ACC112 (cell line): ENCODE measurements around the gene SLC13A2.

ENCODE experiments used
- H2AFZ ChIP-seq: fragments of 200-600 bp; sonication (generic); one replicate; pipeline ENCODE4 v1.6.0; 2017; ENCODE audit warnings: antibody characterized with exemption, low read length; ENCODE audit not compliant: unreplicated experiment
- H3K27ac ChIP-seq: fragments of 200-600 bp; sonication (generic); 2 replicates; pipeline ENCODE4 v1.5.1; 2014; ENCODE audit warnings: low read depth, mild to moderate bottlenecking, antibody characterized with exemption, low read length, moderate library complexity
- H3K27me3 ChIP-seq: fragments of 200-600 bp; sonication (generic); 2 replicates; pipeline ENCODE4 v1.6.1; 2014; ENCODE audit warnings: mild to moderate bottlenecking, antibody characterized with exemption, low read length, moderate library complexity, mixed read lengths; ENCODE audit not compliant: insufficient read depth
- H3K36me3 ChIP-seq: fragments of 200-600 bp; sonication (generic); 2 replicates; pipeline ENCODE4 v1.6.1; 2016; ENCODE audit warnings: mild to moderate bottlenecking, antibody characterized with exemption, low read length, moderate library complexity, mixed read lengths; ENCODE audit not compliant: insufficient read depth
- H3K4me1 ChIP-seq: fragments of 200-600 bp; sonication (generic); one replicate; pipeline ENCODE4 v1.6.1; 2016; ENCODE audit warnings: low read length, mixed read lengths; ENCODE audit not compliant: insufficient read depth, unreplicated experiment, control insufficient read depth
- H3K4me3 ChIP-seq: fragments of 200-600 bp; sonication (generic); 2 replicates; pipeline ENCODE4 v1.5.1; 2014; ENCODE audit warnings: mild to moderate bottlenecking, low read depth, low read length
- H3K79me2 ChIP-seq: fragments of 200-600 bp; sonication (generic); one replicate; pipeline ENCODE4 v1.6.0; 2016; ENCODE audit warnings: low read length; ENCODE audit not compliant: control insufficient read depth, unreplicated experiment, insufficient read depth

SLC13A2 gene

DNA sequence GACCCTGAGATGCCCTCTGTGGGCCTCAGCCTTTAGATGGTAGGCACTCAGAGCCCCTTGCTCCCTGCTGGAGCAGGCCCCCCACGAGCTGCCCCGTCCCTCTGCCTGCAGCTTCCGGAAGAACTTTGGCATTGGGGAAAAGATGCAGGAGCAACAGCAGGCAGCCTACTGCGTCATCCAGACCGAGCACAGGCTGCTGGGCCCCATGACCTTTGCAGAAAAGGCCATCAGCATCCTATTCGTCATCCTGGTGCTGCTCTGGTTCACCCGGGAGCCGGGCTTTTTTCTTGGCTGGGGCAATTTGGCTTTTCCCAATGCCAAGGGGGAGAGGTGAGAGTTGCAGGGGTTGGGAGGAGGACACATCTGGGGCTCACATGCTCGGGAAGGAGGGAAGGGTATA, 20.0 kb downstream of the SLC13A2 start:
- Histone ChIP-seq H3K79me2 (no peaks in the 10 kb centered on the region), H3K27me3 (no peaks in the 10 kb centered on the region), H3K4me3 (no peak overlapping the region), H2AFZ (no peak overlapping the region), H3K4me1 (no peaks in the 10 kb centered on the region), H3K27ac (no peak overlapping the region), H3K36me3 (no peaks in the 10 kb centered on the region)

DNA sequence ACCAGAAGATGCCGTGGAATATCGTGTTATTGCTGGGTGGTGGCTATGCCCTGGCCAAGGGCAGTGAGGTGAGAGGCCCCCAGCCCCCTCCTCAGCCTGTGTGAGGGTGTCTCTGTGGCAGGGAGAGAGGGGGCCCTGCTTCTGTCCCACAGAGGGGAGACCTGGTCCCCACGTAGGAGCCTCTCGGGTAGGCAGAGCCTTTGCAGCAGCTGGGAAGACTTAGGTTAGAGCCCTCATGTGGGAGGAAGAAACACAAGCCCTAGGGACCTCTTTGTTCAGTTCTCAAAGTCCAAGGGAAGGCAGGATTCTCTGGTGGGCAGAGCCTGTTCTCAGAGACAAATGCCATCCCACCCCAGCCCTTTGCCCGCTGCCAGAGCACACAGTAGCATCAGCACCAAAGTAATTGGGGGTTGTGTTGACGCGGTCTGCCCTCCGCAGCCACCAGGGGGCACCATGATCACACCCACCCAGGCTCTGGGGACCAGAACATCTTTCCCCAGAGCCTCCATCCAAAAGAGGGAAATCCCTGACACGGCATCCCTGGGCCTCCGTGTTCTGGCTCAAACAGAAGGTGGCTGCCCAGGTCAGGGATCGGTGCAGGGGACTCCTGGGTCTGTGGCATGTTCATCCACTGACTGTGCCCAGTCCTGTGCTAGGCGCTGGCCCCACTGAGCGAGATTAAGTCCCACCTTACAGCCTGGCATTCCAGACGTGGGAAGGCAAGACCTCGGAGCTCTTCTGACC, 21.2 kb downstream of the SLC13A2 start:
- Histone ChIP-seq H3K4me1 (no peaks in the 10 kb centered on the region), H3K27ac (no peak overlapping the region), H2AFZ (no peak overlapping the region), H3K4me3 (no peak overlapping the region), H3K36me3 (no peaks in the 10 kb centered on the region), H3K79me2 (no peaks in the 10 kb centered on the region), H3K27me3 (no peaks in the 10 kb centered on the region)

DNA sequence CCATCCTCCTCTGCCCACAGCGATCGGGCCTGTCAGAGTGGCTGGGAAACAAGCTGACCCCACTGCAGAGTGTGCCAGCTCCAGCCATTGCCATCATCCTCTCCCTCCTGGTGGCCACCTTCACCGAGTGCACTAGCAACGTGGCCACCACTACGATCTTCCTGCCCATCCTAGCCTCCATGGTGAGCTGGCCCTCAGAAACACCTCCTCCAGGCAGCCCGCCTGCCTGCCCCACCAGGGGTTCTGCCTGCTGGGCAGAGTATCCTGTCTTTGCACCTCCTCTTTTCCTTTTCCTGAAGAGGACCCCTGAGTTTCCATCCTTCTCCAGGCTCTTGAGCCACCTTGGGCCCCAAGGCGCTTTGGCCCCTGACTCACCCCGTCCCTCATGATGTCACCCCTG, 22.2 kb downstream of the SLC13A2 start:
- no peak overlapping the region for H3K4me3 ChIP-seq
- H3K27me3 ChIP-seq: no peaks in the 10 kb centered on the region
- no peak overlapping the region for H3K27ac ChIP-seq
- no peaks in the 10 kb centered on the region for H3K4me1 ChIP-seq
- no peaks in the 10 kb centered on the region for H3K36me3 ChIP-seq
- H3K79me2 ChIP-seq: no peaks in the 10 kb centered on the region
- no peak overlapping the region for H2AFZ ChIP-seq

DNA sequence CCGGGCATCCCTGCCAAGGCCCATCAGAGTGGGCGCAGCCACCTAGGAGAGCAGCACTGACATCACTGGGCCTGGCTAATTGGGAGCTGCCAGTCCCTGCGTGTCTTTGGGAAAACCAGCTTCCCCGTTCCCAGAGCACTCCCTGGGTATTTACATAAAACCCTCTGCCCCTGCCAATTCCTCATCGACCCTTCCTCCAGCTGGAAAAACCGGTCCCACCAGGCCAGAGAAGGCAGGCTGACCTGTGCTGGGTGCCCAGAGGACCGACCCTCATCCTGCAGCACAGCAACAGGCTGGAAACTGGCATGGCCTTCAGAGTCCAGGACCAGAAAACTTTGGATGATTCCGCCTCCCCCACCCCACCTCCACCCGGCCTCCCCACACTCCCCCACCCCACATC, 24.5 kb downstream of the SLC13A2 start:
- H3K36me3 ChIP-seq: no peaks in the 10 kb centered on the region
- H3K27me3 ChIP-seq: no peaks in the 10 kb centered on the region
- H3K4me1 ChIP-seq: no peaks in the 10 kb centered on the region
- no peak overlapping the region for H3K27ac ChIP-seq
- H3K79me2 ChIP-seq: no peaks in the 10 kb centered on the region
- no peak overlapping the region for H3K4me3 ChIP-seq
- H2AFZ ChIP-seq: no peak overlapping the region

DNA sequence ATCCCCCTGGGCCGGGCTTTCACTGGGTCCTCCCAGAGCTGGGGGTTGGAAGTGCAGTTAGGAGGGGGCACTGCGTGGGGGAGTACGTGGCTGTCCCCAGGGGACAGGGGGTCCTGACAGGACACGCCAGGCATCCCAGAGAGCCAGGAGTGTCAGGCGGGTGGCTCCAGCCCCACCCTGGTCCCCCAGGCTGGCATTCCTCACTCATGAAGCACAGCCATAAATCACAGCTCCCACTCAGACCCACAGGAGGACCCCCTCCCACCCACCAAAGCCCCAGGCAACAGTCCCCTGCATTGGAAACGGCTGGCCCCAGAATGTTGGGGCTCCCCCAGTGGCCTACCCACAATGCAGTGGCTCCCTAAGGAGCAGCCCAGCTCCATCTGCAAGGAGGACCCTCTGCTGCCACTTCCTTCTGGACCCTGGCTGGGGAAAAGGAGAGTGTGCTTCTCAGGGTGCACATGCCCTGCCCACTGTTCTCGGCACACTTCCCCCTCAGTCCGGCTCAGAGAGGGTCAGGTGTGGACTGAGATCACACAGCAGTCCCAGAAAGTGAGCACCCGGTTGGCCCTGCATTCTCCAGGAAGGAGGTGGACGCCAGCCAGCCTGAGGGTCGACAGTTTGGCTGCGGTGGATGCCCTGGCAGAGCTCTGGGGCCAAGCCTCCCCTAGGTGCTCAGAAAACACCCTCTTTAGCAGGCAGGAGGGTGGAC, 25.4 kb downstream of the SLC13A2 start:
- Histone ChIP-seq H2AFZ (no peak overlapping the region), H3K36me3 (no peaks in the 10 kb centered on the region), H3K79me2 (no peaks in the 10 kb centered on the region), H3K4me1 (no peaks in the 10 kb centered on the region), H3K4me3 (no peak overlapping the region), H3K27ac (no peak overlapping the region), H3K27me3 (no peaks in the 10 kb centered on the region)

- Histone ChIP-seq H3K36me3 (no peaks in the 10 kb centered on the region), H3K27ac (no peak overlapping the region), H3K79me2 (no peaks in the 10 kb centered on the region), H2AFZ (no peak overlapping the region), H3K4me3 (no peak overlapping the region), H3K27me3 (no peaks in the 10 kb centered on the region; the same call in 1 of the 2 replicates), H3K4me1 (no peaks in the 10 kb centered on the region)
Measured at GRCh38 chr17:28499364-28499664, 25.9 kb downstream of the SLC13A2 start.

DNA sequence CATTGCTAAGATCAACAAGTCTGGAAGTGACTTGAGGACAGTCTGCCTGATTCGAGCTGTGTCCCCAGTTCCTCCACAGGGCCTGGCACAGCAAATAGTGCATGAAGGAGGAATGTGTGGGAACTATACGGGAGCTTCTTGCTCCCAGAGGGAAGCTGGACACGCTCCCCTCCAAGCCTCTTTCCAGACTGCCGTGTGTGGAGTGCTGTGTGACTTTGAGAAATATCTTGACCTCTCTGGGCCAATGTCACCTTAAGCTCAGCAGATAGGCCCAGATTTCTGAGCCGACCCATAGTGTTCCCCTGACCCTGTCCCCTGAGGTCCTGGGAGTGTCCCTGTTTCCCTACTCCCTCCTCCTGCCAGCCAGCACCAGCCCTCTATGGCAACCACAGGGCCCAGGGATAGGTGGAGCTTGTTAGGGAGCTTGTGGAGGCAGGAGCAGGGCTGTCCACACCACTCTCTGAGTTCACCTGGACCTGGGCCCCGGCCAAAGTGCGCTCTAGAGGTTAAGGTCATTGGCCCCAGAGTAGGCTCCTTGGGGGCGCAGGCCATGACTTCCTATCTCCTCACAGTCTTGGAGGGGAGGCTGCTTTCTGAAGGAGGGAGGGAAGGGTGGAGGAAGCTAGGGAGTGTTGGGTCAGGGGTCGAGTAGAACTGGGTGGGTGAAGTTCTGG, 26.4 kb downstream of the SLC13A2 start:
- Histone ChIP-seq H3K4me1 (no peaks in the 10 kb centered on the region), H3K27me3 (no peaks in the 10 kb centered on the region; the same call in 1 of the 2 replicates), H3K36me3 (no peaks in the 10 kb centered on the region), H2AFZ (no peak overlapping the region), H3K79me2 (no peaks in the 10 kb centered on the region), H3K4me3 (no peak overlapping the region), H3K27ac (no peak overlapping the region)

DNA sequence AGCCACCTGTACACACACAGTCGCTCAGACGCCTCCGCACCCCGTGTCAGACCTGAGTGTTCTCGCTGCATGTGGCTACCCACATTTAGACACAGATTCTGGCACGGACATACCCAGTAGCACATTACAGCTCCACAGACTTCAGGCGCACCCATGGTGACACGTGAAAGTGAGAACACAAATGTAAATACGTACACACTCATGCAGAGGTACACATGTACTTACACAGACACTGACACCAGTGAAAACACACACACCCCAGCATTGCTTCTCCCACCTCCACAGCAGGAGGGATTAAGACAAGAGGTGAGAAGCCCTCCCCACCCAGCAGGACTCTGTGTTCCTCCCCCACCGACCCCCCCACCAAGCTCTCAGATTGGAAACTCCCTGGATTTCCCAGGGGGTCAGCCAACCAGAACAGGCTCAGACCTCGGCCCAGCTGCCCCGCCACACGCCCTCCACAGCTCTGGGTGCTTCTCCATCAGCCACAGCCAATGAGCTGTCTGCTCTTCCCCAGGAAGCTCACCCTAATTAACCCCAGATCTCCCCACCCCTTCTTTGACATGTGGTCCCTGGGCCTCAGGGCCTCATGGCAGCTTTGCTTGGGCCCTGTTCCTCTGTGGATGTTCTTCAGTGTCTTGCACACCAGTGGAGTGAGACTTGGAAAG, 27.4 kb downstream of the SLC13A2 start:
- Histone ChIP-seq H3K27me3 (no peaks in the 10 kb centered on the region; the same call in 1 of the 2 replicates), H3K79me2 (no peaks in the 10 kb centered on the region), H2AFZ (no peak overlapping the region), H3K36me3 (no peaks in the 10 kb centered on the region), H3K4me3 (no peak overlapping the region), H3K27ac (no peak overlapping the region), H3K4me1 (no peaks in the 10 kb centered on the region)

GRCh38 chr17:28501421-28502284, 28.2 kb downstream of the SLC13A2 start:
- no peaks in the 10 kb centered on the region for H3K4me1 ChIP-seq
- no peaks in the 10 kb centered on the region for H3K79me2 ChIP-seq
- H2AFZ ChIP-seq: no peak overlapping the region
- peaks cover 1% of the 10 kb centered on the region; the same call in 1 of the 2 replicates for H3K27me3 ChIP-seq
- H3K27ac ChIP-seq: no peak overlapping the region
- no peaks in the 10 kb centered on the region for H3K36me3 ChIP-seq
- H3K4me3 ChIP-seq: no peak overlapping the region

DNA sequence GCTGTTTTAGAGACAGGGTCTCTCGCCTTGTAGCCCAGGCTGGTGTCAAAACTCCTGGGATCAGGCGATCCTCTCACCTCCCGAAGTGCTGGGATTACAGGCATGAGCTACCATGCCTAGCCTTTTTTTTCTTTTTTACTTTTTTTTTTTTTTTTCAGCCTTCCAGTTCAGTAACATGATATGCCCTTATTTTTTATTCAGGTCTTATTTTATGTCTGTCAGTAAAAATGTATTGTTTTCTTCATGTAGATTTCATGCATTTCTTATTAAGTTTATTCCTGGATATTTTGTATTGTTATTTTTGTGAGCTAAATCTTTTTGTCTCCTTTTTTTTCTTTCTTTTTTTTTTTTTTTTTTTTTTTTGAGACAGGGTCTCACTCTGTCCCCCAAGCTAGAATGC, 30.0 kb downstream of the SLC13A2 start:
- no peak overlapping the region for H3K27ac ChIP-seq
- H3K79me2 ChIP-seq: no peaks in the 10 kb centered on the region
- peaks cover 19% of the 10 kb centered on the region for H3K27me3 ChIP-seq
- no peak overlapping the region for H2AFZ ChIP-seq
- no peaks in the 10 kb centered on the region for H3K36me3 ChIP-seq
- no peak overlapping the region for H3K4me3 ChIP-seq
- no peaks in the 10 kb centered on the region for H3K4me1 ChIP-seq
